Vagina (tissue), 2 donors: ENCODE measurements around the gene TBC1D32. TPM values are rescaled to one million over a fixed set of nuclear protein-coding genes. Genes with fewer than 3 reads are reported as not detected.
"Not testable (repeated sequence)": the region's sequence is repeated elsewhere in the genome, so short reads cannot be mapped to it uniquely, and the experiment has no call there.

Source experiments
- DNase-seq, 2 donors: peaks; one replicate each; pipeline ENCODE4 v3.0.0-alpha.2; 2017; ENCODE audit errors: extremely low spot score in 2 of 2
- H3K27ac ChIP-seq: fragments of 200-600 bp; sonication (generic); one replicate; pipeline ENCODE4 v1.5.1; 2019
- H3K27me3 ChIP-seq: fragments of 200-600 bp; sonication (generic); one replicate; pipeline ENCODE4 v1.5.1; 2019
- H3K36me3 ChIP-seq, 2 donors: fragments of 200-600 bp; sonication (generic); one replicate each; pipeline ENCODE4 v1.5.1; 2017 to 2019
- H3K4me1 ChIP-seq: fragments of 200-600 bp; sonication (generic); one replicate; pipeline ENCODE4 v1.5.1; 2019
- H3K4me3 ChIP-seq, 2 donors: fragments of 200-600 bp; sonication (generic); 1 replicate in 1 of 2; 2 replicates in 1 of 2; pipeline ENCODE4 v1.5.1; 2016 to 2019
- H3K9me3 ChIP-seq: fragments of 200-600 bp; sonication (generic); one replicate; pipeline ENCODE4 v1.5.1; 2019
- POLR2A ChIP-seq, 2 donors: fragments of 450-650 bp; IDR thresholded peaks; one replicate each; pipeline ENCODE4 v1.6.1; 2017; ENCODE audit warnings: antibody characterized with exemption in 2 of 2, mild to moderate bottlenecking in 2 of 2, moderate library complexity in 2 of 2
- POLR2AphosphoS5 ChIP-seq, 2 donors: sonication (generic); formaldehyde crosslinking; IDR thresholded peaks; one replicate each; pipeline ENCODE4 v1.9.0; 2017; ENCODE audit warnings: antibody characterized with exemption in 2 of 2, mild to moderate bottlenecking in 2 of 2, low read depth in 1 of 2; ENCODE audit not compliant: insufficient read depth in 1 of 2
- intact Hi-C: fragments of 100-400 bp; cut with DNase I; formaldehyde crosslinking; loops from one replicate; pipeline ENCODE4 v1.15.1; 2023
- total RNA-seq: library from RNA; depleted of rRNA; stranded (reverse); fragments of >200 nt; gene quantifications from one replicate; pipeline ENCODE4 v1.2.3, GENCODE V29; 2016
- TF ChIP-seq, protein P1 (sequence below), 3 experiments: fragments of 450-650 bp in 2 of 3; fragments of 200-600 bp in 1 of 3; sonication (generic) in 1 of 3; IDR thresholded peaks; one replicate each; pipeline ENCODE4 v1.5.1; 2017 to 2019; ENCODE audit warnings: antibody characterized with exemption in 3 of 3, mild to moderate bottlenecking in 2 of 3, moderate library complexity in 2 of 3

Gene TBC1D32
- total RNA-seq, 1 donor from 2014 or later, result 9.8 TPM

DNA sequence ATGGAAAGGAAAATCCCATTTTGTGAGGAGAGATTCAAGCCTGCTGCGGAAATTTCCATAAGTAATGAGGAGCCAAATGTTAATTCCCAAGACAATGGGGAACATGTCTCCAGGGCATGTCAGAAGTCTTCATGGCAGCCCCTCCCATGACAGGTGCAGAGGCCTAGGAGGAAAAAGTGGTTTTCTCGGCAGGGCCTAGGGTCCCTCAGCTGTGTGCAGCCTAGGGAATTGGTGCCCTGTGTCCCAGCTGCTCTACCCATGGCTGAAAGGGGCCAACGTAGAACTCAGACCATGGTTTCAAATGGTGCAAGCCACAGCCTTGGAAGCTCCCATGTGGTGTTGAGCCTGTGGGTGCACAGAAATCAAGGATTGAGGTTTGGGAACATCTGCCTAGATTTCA is 269.9 kb downstream of the TBC1D32 start:
- no peak overlapping the region for H3K4me3 ChIP-seq
- no peak overlapping the region for H3K27ac ChIP-seq
- no peaks in the 10 kb centered on the region for H3K9me3 ChIP-seq
- intact Hi-C loops, result no loop called here
- DNase-seq, result no peak
- H3K36me3 ChIP-seq, result no peaks in the 10 kb centered on the region
- TF ChIP-seq POLR2AphosphoS5 (IDR thresholded peaks at IDR 0.05; ENCODE audit: insufficient read depth in 1 of 2, low read depth in 1 of 2), result no peak
- no peak for TF ChIP-seq POLR2A (IDR thresholded peaks at IDR 0.05)
- TF ChIP-seq, protein P1, sequence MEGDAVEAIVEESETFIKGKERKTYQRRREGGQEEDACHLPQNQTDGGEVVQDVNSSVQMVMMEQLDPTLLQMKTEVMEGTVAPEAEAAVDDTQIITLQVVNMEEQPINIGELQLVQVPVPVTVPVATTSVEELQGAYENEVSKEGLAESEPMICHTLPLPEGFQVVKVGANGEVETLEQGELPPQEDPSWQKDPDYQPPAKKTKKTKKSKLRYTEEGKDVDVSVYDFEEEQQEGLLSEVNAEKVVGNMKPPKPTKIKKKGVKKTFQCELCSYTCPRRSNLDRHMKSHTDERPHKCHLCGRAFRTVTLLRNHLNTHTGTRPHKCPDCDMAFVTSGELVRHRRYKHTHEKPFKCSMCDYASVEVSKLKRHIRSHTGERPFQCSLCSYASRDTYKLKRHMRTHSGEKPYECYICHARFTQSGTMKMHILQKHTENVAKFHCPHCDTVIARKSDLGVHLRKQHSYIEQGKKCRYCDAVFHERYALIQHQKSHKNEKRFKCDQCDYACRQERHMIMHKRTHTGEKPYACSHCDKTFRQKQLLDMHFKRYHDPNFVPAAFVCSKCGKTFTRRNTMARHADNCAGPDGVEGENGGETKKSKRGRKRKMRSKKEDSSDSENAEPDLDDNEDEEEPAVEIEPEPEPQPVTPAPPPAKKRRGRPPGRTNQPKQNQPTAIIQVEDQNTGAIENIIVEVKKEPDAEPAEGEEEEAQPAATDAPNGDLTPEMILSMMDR (IDR thresholded peaks at IDR 0.05), result no peak
- H3K4me1 ChIP-seq, result no peaks in the 10 kb centered on the region
- no peaks in the 10 kb centered on the region for H3K27me3 ChIP-seq

GRCh38 chr6:121055572-121056163 is 278.6 kb downstream of the TBC1D32 start:
- H3K4me3 ChIP-seq, result no peak overlapping the region
- intact Hi-C loops, result no loop called here
- no peaks in the 10 kb centered on the region for H3K4me1 ChIP-seq
- DNase-seq, result no peak
- H3K27ac ChIP-seq, result no peak overlapping the region
- H3K36me3 ChIP-seq, result no peaks in the 10 kb centered on the region
- TF ChIP-seq, protein P1 (IDR thresholded peaks at IDR 0.05), result peak in 2 of 3 experiments; percentile 46 to 49
- no peak for TF ChIP-seq POLR2A (IDR thresholded peaks at IDR 0.05)
- no peak for TF ChIP-seq POLR2AphosphoS5 (IDR thresholded peaks at IDR 0.05; ENCODE audit: insufficient read depth in 1 of 2, low read depth in 1 of 2)
- H3K27me3 ChIP-seq, result no peaks in the 10 kb centered on the region
- H3K9me3 ChIP-seq, result no peaks in the 10 kb centered on the region

- H3K9me3 ChIP-seq, intact Hi-C loops, H3K27me3 ChIP-seq, H3K4me1 ChIP-seq, H3K4me3 ChIP-seq, H3K36me3 ChIP-seq, DNase-seq, H3K27ac ChIP-seq: not testable (repeated sequence)
These were observed 285.7 kb downstream of the TBC1D32 start for GRCh38 chr6:121048593-121048992.

DNA sequence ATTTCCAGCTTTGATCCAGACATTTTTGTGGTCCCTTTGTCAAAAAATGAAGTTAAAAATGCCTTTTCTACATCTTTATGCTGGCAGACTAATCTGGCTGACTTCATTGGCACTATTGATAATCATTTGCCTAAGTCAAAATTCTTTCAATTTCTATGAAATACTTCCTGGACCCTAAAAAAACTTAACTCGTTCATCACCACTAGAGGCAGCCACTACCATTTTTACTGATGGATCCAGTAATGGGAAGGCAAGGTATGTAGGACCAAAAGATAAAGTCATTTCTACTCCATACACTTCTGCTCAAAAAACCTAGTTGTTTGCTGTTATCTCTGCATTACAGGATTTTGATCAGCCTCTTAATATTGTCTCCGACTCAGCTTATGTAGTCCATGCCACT is 289.4 kb downstream of the TBC1D32 start:
- H3K27me3 ChIP-seq, H3K36me3 ChIP-seq, H3K4me1 ChIP-seq, intact Hi-C loops, H3K9me3 ChIP-seq, H3K27ac ChIP-seq, DNase-seq, H3K4me3 ChIP-seq: not testable (repeated sequence)

- H3K4me1 ChIP-seq, DNase-seq, H3K9me3 ChIP-seq, H3K4me3 ChIP-seq, H3K27me3 ChIP-seq, H3K36me3 ChIP-seq, H3K27ac ChIP-seq, intact Hi-C loops: not testable (repeated sequence)
These were observed 290.6 kb downstream of the TBC1D32 start for GRCh38 chr6:121043706-121044105.

DNA sequence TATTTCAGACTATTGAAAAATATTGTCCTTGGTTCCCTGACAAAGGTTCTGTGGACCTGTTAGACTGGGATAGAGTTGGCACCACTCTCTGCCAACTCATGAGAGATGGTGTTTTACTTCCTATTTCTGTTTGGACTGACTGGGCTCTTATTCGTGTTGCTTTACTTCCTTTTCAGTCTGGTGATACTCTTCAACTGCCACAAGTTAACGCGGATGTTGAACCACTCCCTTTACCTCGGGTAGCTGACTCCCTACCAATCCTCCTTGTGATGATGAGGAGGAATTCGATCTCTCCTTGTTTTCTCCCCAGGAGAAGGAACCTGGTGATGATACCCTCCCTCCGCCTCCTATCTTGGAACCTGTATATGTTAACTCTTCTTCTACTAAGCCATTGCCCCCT is 291.1 kb downstream of the TBC1D32 start:
- H3K27me3 ChIP-seq, H3K4me1 ChIP-seq, H3K4me3 ChIP-seq, H3K27ac ChIP-seq, H3K9me3 ChIP-seq, DNase-seq, intact Hi-C loops, H3K36me3 ChIP-seq: not testable (repeated sequence)

DNA sequence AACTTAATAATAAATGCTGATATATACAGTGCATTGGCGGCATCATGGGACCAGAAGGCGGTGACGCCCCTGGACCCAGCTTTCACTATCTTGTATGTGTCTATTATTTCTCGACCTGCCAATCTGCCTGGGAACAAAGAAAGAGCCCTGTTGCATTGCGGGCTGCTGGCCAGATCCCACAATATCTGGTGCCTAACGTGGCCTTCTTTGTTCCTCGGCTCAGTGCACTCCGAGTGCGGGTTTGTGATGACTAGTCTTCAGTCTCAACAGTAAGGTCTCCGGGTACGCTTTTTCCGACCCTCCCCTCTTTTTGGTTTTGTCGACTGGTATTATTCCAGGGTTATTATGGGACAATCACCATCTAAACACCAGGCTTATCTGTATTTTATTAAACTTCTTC is 291.5 kb downstream of the TBC1D32 start:
- Histone ChIP-seq H3K27me3 (no peaks in the 10 kb centered on the region), H3K4me1 (no peaks in the 10 kb centered on the region), H3K36me3 (no peaks in the 10 kb centered on the region), H3K9me3 (no peaks in the 10 kb centered on the region), H3K27ac (no peak overlapping the region), H3K4me3 (no peak overlapping the region)
- TF ChIP-seq POLR2A (IDR thresholded peaks at IDR 0.05), result no peak
- TF ChIP-seq, protein P1 (IDR thresholded peaks at IDR 0.05), result no peak
- intact Hi-C loops, result no loop called here
- no peak for DNase-seq
